ENCODE measurements around the gene ZAR1L. TPM values are rescaled to one million over a fixed set of nuclear protein-coding genes. Genes with fewer than 3 reads are reported as not detected.

The ZAR1L gene
- total RNA-seq, 2 donors from 2014 or later = not detected

DNA sequence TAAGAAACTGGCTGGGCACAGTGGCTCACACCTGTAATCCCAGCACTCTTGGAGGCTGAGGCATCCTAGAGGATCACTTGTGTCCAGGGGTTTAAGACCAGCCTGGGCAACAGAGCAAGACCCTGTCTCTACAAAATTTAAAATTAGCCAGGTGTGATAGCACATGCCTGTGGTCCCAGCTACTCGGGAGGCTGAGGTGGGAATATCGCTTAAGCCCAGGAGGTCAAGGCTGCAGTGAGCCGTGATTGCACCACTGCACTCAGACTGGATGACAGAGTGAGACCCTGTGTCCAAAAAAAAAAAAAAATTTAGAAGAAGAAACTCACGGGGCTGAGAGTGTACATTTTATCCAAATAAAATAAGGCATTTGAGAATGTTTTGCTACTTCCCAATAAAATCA lies 58.9 kb downstream of the ZAR1L start:
- DNase-seq = no peak
- no peak overlapping the region for H3K4me3 ChIP-seq
- H3K27me3 ChIP-seq = no peaks in the 10 kb centered on the region
- no peak overlapping the region for H3K9ac ChIP-seq (ENCODE audit: low read depth in 2 of 2, low read length in 2 of 2)
- TF ChIP-seq, protein P1, sequence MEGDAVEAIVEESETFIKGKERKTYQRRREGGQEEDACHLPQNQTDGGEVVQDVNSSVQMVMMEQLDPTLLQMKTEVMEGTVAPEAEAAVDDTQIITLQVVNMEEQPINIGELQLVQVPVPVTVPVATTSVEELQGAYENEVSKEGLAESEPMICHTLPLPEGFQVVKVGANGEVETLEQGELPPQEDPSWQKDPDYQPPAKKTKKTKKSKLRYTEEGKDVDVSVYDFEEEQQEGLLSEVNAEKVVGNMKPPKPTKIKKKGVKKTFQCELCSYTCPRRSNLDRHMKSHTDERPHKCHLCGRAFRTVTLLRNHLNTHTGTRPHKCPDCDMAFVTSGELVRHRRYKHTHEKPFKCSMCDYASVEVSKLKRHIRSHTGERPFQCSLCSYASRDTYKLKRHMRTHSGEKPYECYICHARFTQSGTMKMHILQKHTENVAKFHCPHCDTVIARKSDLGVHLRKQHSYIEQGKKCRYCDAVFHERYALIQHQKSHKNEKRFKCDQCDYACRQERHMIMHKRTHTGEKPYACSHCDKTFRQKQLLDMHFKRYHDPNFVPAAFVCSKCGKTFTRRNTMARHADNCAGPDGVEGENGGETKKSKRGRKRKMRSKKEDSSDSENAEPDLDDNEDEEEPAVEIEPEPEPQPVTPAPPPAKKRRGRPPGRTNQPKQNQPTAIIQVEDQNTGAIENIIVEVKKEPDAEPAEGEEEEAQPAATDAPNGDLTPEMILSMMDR (IDR thresholded peaks at IDR 0.05) = no peak
- H3K27ac ChIP-seq = peak overlapping the region; percentile 37
- H3K36me3 ChIP-seq = no peaks in the 10 kb centered on the region
- no peaks in the 10 kb centered on the region for H3K9me3 ChIP-seq
- intact Hi-C loops (cut with DNase I) = loop anchor here (10.0 kb wide), 1 partner anchor 279 kb away; the partner anchor contains the start of gene N4BP2L2
- no peaks in the 10 kb centered on the region for H3K4me1 ChIP-seq

DNA sequence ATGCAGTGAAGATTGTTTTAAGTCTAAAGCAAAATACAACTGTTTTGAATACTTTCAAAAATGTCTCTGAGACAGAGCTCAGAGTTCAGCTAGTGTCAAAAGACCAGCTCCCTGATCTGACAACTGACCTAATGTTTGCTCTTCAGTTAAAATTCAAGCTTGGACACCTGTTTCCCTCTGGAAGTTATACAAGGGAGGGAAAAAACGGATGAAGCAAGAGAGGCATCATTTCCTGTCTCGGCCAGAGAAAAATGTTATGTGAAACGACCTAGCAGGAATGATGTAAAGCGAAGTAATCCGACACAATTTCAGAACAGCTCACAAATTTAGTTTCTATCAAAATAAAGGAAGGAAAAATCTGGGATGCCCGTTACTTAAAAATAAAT lies 59.4 kb downstream of the ZAR1L start:
- H3K27ac ChIP-seq = peak overlapping the region; percentile 37
- no peaks in the 10 kb centered on the region for H3K27me3 ChIP-seq
- H3K36me3 ChIP-seq = no peaks in the 10 kb centered on the region
- intact Hi-C loops (cut with DNase I) = loop anchor here (10.0 kb wide), 1 partner anchor 279 kb away; the partner anchor contains the start of gene N4BP2L2
- TF ChIP-seq, protein P1 (IDR thresholded peaks at IDR 0.05) = no peak
- H3K4me3 ChIP-seq = no peak overlapping the region
- no peaks in the 10 kb centered on the region for H3K4me1 ChIP-seq
- no peak overlapping the region for H3K9ac ChIP-seq (ENCODE audit: low read depth in 2 of 2, low read length in 2 of 2)
- DNase-seq = no peak
- no peaks in the 10 kb centered on the region for H3K9me3 ChIP-seq

DNA sequence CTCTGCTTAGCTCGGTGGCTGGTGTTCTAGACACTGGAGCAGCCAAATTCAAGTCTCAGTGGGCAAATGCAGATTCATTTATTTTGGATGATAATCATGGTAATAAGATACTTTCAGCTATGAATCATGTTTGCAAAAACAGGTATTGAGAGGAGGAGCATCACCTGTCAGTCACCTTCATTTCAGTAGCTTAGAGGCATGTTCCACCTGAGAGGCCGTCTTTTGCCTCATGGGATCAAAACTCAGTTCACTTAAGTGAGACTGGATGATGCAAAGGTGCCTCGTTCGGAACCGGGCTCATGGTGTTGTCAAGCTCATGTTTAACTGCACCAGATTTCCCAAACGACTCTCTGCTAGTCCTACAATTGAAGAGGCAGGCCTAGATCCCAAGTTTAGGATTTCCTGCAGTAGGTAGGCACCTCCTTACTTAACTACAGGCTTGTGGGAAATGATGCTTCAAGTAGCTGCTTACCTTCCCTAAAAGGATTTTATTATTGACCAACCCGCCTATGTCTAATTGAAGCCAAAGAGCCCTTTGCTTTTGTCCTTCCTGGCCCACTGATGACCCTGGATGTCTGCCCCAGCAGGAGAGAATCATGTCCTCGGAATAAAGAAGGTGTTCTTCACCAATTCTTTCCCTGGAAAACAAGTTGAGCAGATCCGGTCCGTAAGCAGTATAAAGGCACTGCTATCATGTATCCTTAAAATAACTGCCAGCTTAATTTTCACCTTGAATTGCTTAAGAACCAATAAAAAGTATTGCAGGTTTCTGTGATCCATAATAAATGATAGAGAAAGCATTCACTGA lies 60.0 kb downstream of the ZAR1L start:
- Histone ChIP-seq H3K27ac (peak overlapping the region; percentile 37), H3K4me1 (no peaks in the 10 kb centered on the region), H3K9ac (ENCODE audit: low read depth in 2 of 2, low read length in 2 of 2) (peak overlapping the region in 1 of 2 donors; percentile 30), H3K36me3 (no peaks in the 10 kb centered on the region), H3K9me3 (no peaks in the 10 kb centered on the region), H3K27me3 (no peaks in the 10 kb centered on the region), H3K4me3 (no peak overlapping the region)
- no peak for DNase-seq
- intact Hi-C loops (cut with DNase I) = loop anchor here (10.0 kb wide), 1 partner anchor 280 kb away; the partner anchor contains the start of gene N4BP2L2
- TF ChIP-seq, protein P1 (IDR thresholded peaks at IDR 0.05) = no peak

DNA sequence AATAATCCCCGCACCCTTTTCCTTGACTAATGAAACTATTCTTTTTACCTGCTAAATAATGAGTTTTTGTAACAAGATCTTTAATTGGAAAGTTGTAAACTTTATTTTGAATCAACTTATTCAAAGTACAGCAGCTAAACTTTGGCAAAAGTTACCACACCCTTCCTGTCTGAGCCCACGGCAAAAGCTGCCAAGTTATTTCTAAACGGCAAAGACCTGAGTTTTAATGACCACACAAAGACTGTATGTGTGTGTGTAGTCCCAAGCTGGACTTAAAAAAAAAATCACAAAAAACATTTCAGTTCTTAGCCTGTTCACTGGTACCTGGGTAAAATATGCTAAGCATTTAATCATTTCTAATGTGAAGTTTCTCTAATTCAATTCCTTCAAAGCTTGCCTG lies 60.7 kb downstream of the ZAR1L start:
- no peaks in the 10 kb centered on the region for H3K4me1 ChIP-seq
- DNase-seq = no peak
- H3K27me3 ChIP-seq = no peaks in the 10 kb centered on the region
- intact Hi-C loops (cut with DNase I) = loop anchor here (10.0 kb wide), 1 partner anchor 280 kb away; the partner anchor contains the start of gene N4BP2L2
- TF ChIP-seq, protein P1 (IDR thresholded peaks at IDR 0.05) = no peak
- no peaks in the 10 kb centered on the region for H3K36me3 ChIP-seq
- H3K9me3 ChIP-seq = no peaks in the 10 kb centered on the region
- peak overlapping the region in 1 of 2 donors; percentile 30 for H3K9ac ChIP-seq (ENCODE audit: low read depth in 2 of 2, low read length in 2 of 2)
- peak overlapping the region; percentile 37 for H3K27ac ChIP-seq
- H3K4me3 ChIP-seq = peak overlapping the region; percentile 7

DNA sequence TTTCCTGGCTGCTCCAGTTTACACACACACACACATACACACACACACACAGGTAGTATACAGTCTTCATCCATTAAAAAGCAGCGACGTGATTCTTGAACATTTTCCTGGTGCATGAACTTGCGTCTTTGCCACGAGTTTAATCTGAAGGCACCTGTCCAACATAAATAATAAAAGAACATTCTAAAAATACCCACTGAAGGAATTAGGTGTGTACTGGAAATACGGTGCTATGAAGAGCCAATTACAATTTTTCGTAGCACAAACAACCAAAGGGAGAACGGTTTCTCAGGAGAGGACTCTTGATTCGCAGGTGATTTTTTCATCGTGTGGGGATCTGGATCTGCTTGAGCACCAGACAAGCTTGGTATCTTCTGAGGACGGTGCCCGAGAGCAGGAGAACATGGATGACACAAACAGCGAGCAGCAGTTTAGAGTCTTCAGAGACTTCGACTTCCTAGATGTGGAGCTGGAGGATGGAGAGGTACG lies 61.2 kb downstream of the ZAR1L start:
- TF ChIP-seq, protein P1 (IDR thresholded peaks at IDR 0.05) = no peak
- no peaks in the 10 kb centered on the region for H3K9me3 ChIP-seq
- peak overlapping the region; percentile 7 for H3K4me3 ChIP-seq
- intact Hi-C loops (cut with DNase I) = loop anchor here (10.0 kb wide), 1 partner anchor 281 kb away; the partner anchor contains the start of gene N4BP2L2
- peak overlapping the region; percentile 37 for H3K27ac ChIP-seq
- H3K9ac ChIP-seq (ENCODE audit: low read depth in 2 of 2, low read length in 2 of 2) = no peak overlapping the region
- no peaks in the 10 kb centered on the region for H3K4me1 ChIP-seq
- peak; percentile 52 for DNase-seq
- H3K36me3 ChIP-seq = no peaks in the 10 kb centered on the region
- no peaks in the 10 kb centered on the region for H3K27me3 ChIP-seq

Other genes with a start within 250 kb of the ZAR1L start
- gene BRCA2, start 145 bp upstream of the ZAR1L start, total RNA-seq = 10 to 100 TPM in 1 of 2 donors, 1 to 10 TPM in 1; 4.8 to 12.1 TPM
- gene N4BP2L1, start 112.8 kb upstream of the ZAR1L start, total RNA-seq = 10 to 100 TPM in 1 of 2 donors, 1 to 10 TPM in 1; 4.8 to 10.3 TPM
- gene N4BP2L2, start 223.4 kb upstream of the ZAR1L start, total RNA-seq = 10 to 100 TPM; 59.6 to 82.3 TPM

All from colonic mucosa (tissue), 4 donors.